Smooth muscle cell (in vitro differentiated cells): ENCODE measurements around the gene PNMA8B. TPM values are rescaled to one million over a fixed set of nuclear protein-coding genes. Genes with fewer than 3 reads are reported as not detected.
A peak's percentile ranks its signal among the peaks of the same experiment; 100 is the strongest.

Experiments
- DNase-seq: peaks from one replicate; lab custom pipeline; 2025; ENCODE audit not compliant: unreplicated experiment; lab: John Stamatoyannopoulos, UW
- H2AFZ ChIP-seq: fragments of 200-600 bp; sonication (generic); 2 replicates; pipeline ENCODE4 v1.6.0; 2016; ENCODE audit warnings: antibody characterized with exemption, low read depth, mild to moderate bottlenecking
- H3F3A ChIP-seq: fragments of 200-600 bp; sonication (generic); 2 replicates; pipeline ENCODE4 v1.6.0; 2017; ENCODE audit warnings: antibody characterized with exemption, low read depth
- H3K27ac ChIP-seq: fragments of 200-600 bp; sonication (generic); 2 replicates; pipeline ENCODE4 v1.5.1; 2016; ENCODE audit warnings: low read depth, mild to moderate bottlenecking
- H3K27me3 ChIP-seq: fragments of 200-600 bp; sonication (generic); 2 replicates; pipeline ENCODE4 v1.6.1; 2016; ENCODE audit warnings: low read depth, mild to moderate bottlenecking
- H3K36me3 ChIP-seq: fragments of 200-600 bp; sonication (generic); 2 replicates; pipeline ENCODE4 v1.5.1; 2016; ENCODE audit warnings: low read depth
- H3K4me1 ChIP-seq: fragments of 200-600 bp; sonication (generic); 2 replicates; pipeline ENCODE4 v1.5.1; 2016; ENCODE audit warnings: low read depth
- H3K4me2 ChIP-seq: fragments of 200-600 bp; sonication (generic); 2 replicates; pipeline ENCODE4 v1.6.0; 2016; ENCODE audit warnings: mild to moderate bottlenecking
- H3K4me3 ChIP-seq: fragments of 200-600 bp; sonication (generic); 2 replicates; pipeline ENCODE4 v1.5.1; 2016; ENCODE audit warnings: mild to moderate bottlenecking
- H3K79me2 ChIP-seq: fragments of 200-600 bp; sonication (generic); 2 replicates; pipeline ENCODE4 v1.6.0; 2016; ENCODE audit warnings: low read depth, mild to moderate bottlenecking
- H3K9ac ChIP-seq: fragments of 200-600 bp; sonication (generic); 2 replicates; pipeline ENCODE4 v1.6.0; 2016; ENCODE audit warnings: low read depth
- H3K9me3 ChIP-seq: fragments of 200-600 bp; sonication (generic); replicated peaks from 2 replicates; pipeline ENCODE4 v1.5.1; 2016; ENCODE audit warnings: low read depth
- H4K20me1 ChIP-seq: fragments of 200-600 bp; sonication (generic); 2 replicates; pipeline ENCODE4 v1.6.0; 2016; ENCODE audit warnings: low read depth
- WGBS: methylation state at CpG from one replicate; pipeline ENCODE4 v1.1.7; 2016; ENCODE audit warnings: low lambda C conversion rate; 5-methylcytosine and 5-hydroxymethylcytosine counted together
- polyA plus RNA-seq: library from polyadenylated mRNA; unstranded; fragments of >200 nt; fragmentation: Nextera tagmentation; extraction: Ambion mirVana; gene quantifications from 2 replicates; pipeline ENCODE4 v1.2.1, GENCODE V29; 2016
- total RNA-seq: library from RNA; depleted of rRNA; stranded (reverse); fragments of >200 nt; gene quantifications from 2 replicates; pipeline ENCODE4 v1.2.3, GENCODE V29; 2014
- TF ChIP-seq, protein P1 (sequence below): fragments of 200-600 bp; sonication (generic); IDR thresholded peaks from 2 replicates; pipeline ENCODE4 v1.5.1; 2017; ENCODE audit warnings: borderline replicate concordance, mild to moderate bottlenecking, antibody characterized with exemption; ENCODE audit not compliant: insufficient read depth, poor library complexity, severe bottlenecking

The PNMA8B gene
- total and polyA plus RNA-seq, 2 experiments from 2014 or later, result 1.0 to 1.2 TPM

DNA sequence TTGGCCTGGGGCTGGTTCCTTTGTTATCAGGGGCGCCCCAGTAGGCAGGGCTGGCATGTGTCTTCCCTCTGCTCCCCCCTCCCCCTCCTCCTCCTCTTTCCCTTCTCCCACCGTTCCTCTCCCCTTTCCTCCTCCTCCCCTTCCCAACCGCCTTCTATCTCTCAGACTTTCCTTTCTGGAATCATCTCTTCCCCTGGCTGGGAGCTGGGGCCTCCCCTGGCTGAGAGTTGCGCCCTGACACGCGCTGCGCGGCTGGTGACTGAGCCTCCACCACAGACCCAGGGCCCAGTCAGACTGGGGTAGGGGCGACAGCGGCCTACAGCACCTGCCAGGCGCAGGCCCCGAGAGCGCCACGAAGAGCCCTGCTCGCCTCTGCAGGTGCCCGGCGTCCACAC lies 2.8 kb downstream of the PNMA8B start:
- Histone ChIP-seq H3K27ac (no peak overlapping the region), H3K27me3 (no peaks in the 10 kb centered on the region), H2AFZ (no peak overlapping the region), H3K4me3 (peak overlapping the region; percentile 23), H4K20me1 (no peaks in the 10 kb centered on the region), H3K9me3 (no peaks in the 10 kb centered on the region), H3F3A (no peaks in the 10 kb centered on the region), H3K36me3 (no peaks in the 10 kb centered on the region), H3K4me1 (peaks cover 15% of the 10 kb centered on the region), H3K79me2 (no peaks in the 10 kb centered on the region), H3K4me2 (peak overlapping the region; percentile 78), H3K9ac (no peak overlapping the region)
- WGBS, result 42% methylated on average over 15 of the region's 17 CpGs
- no peak for DNase-seq
- TF ChIP-seq, protein P1, sequence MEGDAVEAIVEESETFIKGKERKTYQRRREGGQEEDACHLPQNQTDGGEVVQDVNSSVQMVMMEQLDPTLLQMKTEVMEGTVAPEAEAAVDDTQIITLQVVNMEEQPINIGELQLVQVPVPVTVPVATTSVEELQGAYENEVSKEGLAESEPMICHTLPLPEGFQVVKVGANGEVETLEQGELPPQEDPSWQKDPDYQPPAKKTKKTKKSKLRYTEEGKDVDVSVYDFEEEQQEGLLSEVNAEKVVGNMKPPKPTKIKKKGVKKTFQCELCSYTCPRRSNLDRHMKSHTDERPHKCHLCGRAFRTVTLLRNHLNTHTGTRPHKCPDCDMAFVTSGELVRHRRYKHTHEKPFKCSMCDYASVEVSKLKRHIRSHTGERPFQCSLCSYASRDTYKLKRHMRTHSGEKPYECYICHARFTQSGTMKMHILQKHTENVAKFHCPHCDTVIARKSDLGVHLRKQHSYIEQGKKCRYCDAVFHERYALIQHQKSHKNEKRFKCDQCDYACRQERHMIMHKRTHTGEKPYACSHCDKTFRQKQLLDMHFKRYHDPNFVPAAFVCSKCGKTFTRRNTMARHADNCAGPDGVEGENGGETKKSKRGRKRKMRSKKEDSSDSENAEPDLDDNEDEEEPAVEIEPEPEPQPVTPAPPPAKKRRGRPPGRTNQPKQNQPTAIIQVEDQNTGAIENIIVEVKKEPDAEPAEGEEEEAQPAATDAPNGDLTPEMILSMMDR, result no peak

- Histone ChIP-seq H3K27ac (no peak overlapping the region), H3K27me3 (no peaks in the 10 kb centered on the region), H3K9ac (no peak overlapping the region), H3K4me2 (no peak overlapping the region), H3K4me3 (no peak overlapping the region), H3K9me3 (no peaks in the 10 kb centered on the region), H3F3A (no peaks in the 10 kb centered on the region), H4K20me1 (no peaks in the 10 kb centered on the region), H2AFZ (no peak overlapping the region), H3K79me2 (no peaks in the 10 kb centered on the region), H3K36me3 (no peaks in the 10 kb centered on the region), H3K4me1 (peaks cover 19% of the 10 kb centered on the region)
- 87% methylated on average over 18 of the region's 18 CpGs for WGBS
- DNase-seq, result no peak
- TF ChIP-seq, protein P1, result no peak
Measured at GRCh38 chr19:46491975-46492682, 3.5 kb downstream of the PNMA8B start.

DNA sequence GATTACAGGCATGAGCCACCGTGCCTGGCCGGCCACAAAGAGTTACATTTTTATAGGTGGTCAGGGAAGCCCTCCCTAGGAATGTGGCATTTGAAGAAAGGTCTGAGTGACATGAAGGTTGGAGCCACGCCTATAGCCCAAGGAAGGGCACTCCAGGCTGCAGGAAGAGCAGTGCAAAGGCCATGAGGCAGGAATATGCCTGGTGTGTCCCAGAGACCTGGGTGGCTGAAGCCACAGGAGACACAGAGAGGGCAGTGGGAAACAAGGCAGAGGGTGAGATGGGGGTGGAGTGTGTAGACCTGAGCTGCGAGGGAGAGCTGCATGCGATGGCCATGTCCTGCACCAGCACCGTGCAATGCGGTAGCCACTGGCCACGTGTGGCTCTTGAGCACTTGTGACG lies 4.9 kb downstream of the PNMA8B start:
- no peak overlapping the region for H3K9ac ChIP-seq
- no peaks in the 10 kb centered on the region for H3K36me3 ChIP-seq
- no peaks in the 10 kb centered on the region for H3K79me2 ChIP-seq
- H3K27ac ChIP-seq, result no peak overlapping the region
- 95% methylated on average over 9 of the region's 9 CpGs for WGBS
- no peak for DNase-seq
- H4K20me1 ChIP-seq, result no peaks in the 10 kb centered on the region
- no peaks in the 10 kb centered on the region for H3K27me3 ChIP-seq
- TF ChIP-seq, protein P1, result no peak
- H3K4me3 ChIP-seq, result no peak overlapping the region
- H3K4me1 ChIP-seq, result peaks cover 14% of the 10 kb centered on the region
- no peak overlapping the region for H2AFZ ChIP-seq
- H3F3A ChIP-seq, result no peaks in the 10 kb centered on the region
- H3K9me3 ChIP-seq, result no peaks in the 10 kb centered on the region
- no peak overlapping the region for H3K4me2 ChIP-seq
